ENCODE results near the gene P4HTM.

DNA sequence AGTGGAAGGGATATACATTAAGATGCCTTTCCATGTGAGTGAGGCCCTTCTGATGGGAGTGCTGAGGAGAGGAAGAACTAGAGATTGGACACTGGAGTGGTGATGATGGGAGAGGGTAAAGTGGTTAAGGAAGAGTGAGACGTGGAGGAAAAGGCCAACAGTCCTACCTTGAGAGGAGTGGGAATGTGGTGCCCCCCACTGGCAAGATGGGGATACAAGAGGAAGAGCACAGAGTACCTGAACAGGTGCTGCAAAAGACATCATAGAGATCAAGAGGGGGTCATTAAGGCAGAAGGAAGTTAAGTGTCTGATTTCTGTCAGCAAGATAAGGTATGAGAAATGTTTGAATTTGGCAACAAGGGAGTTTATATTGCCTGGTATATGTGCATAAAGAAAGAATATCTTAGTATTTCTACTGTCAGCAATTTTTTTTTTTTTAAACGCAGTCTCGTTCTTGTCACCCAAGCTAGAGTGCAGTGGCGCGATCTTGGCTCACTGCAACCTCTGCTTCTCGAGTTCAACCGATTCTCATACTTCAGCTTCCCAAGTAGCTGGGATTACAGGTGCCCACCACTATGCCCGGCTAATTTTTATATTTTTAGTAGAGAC, 37.4 kb upstream of the P4HTM start:
- TF ChIP-seq, protein P1, sequence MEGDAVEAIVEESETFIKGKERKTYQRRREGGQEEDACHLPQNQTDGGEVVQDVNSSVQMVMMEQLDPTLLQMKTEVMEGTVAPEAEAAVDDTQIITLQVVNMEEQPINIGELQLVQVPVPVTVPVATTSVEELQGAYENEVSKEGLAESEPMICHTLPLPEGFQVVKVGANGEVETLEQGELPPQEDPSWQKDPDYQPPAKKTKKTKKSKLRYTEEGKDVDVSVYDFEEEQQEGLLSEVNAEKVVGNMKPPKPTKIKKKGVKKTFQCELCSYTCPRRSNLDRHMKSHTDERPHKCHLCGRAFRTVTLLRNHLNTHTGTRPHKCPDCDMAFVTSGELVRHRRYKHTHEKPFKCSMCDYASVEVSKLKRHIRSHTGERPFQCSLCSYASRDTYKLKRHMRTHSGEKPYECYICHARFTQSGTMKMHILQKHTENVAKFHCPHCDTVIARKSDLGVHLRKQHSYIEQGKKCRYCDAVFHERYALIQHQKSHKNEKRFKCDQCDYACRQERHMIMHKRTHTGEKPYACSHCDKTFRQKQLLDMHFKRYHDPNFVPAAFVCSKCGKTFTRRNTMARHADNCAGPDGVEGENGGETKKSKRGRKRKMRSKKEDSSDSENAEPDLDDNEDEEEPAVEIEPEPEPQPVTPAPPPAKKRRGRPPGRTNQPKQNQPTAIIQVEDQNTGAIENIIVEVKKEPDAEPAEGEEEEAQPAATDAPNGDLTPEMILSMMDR (conservative IDR thresholded peaks at IDR 0.05), result peak; percentile 39; the same call in 1 of the 2 replicates
- TF ChIP-seq EZH2 (IDR thresholded peaks at IDR 0.05; ENCODE audit: low read depth), result no peak
